Measurements from ENCODE around the gene GPD2. TPM values are rescaled to one million over a fixed set of nuclear protein-coding genes. Genes with fewer than 3 reads are reported as not detected.

Gene GPD2
- total and polyA plus RNA-seq, 11 donors, result 3.5 to 24.8 (median 14.1) TPM

DNA sequence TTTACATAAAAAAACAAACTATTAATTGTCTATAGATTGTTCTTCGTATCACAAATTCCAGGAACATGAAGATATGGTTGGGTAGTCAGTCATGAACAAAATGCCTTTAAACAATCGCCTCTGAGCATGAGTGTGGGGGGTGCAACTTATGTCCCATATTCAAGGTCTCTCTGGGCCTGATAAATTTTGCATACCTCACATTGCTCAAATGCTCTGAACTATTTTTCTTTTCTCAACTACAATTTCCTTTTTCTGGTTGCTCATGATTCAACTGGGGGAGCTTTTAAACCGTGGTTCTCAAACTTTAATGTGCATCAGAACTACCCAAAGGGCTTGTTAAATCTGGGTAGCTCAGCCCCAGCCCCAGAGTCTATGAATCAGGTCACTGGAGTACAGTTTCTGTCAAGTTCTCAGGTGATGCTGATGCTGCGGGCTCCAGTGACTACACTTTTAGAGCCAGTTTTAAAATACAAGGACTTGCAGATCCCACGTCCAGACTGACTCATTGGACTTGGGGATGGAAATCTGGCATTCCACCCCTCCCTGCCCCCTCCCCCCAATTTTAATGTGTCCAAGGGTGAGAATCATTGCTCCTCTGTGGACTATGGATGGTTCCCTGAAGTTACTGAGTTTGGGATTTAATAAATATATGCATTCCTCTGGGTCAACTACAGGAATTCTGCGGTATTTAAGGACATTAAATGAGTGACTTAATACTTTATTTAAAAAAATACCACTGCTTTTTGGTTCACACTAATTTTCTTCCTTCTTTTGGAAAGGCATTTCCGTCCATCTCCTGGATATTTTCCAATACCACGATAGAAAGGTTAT is 1.5 kb upstream of the GPD2 start:
- Histone ChIP-seq H3K4me1 (peaks cover 0 to 46% (median 20%) of the 10 kb centered on the region in 12 donors), H3K9me3 (no peaks in the 10 kb centered on the region), H3K4me3 (peak overlapping the region in 11 of 12 donors; percentile 62 to 92 (median 76)), H3K27me3 (no peaks in the 10 kb centered on the region), H3K27ac (peak overlapping the region in 11 of 12 donors; percentile 94 to 100 (median 99)), H3K36me3 (no peaks in the 10 kb centered on the region)
- DNase-seq (no peak), ATAC-seq (no peak)
- 56 to 60% (median 58%) methylated on average over 8 of the region's 8 CpGs for WGBS, 4 donors
- no peak for TF ChIP-seq POLR2A (IDR thresholded peaks at IDR 0.05)
- no peak for TF ChIP-seq CTCF (IDR thresholded peaks at IDR 0.05)
- intact Hi-C loops (cut with DNase I), result loop anchor here in 9 of 10 donors (5.0 to 10.0 kb wide), 8 partner anchors 32 to 153 kb away; partner anchors contain the start of gene NR4A2 (in 1 of the 9)

DNA sequence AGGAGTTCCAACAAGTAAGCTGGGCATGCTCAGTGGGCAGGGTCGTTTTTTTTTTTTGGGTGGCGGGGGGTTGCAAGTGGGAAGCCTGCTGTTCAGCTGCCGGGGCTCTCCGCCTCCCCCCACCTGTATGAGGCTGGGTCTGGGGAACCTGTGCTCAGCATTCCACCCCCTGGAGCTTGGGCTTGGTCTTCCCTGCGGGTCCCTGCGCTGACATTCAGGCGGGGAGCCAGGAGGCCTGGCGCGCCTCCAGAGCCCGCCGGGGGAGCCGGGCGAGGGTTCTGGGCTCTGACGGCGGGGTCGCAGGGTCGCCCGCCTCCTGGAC is 822 bp upstream of the GPD2 start:
- Histone ChIP-seq H3K4me3 (peak overlapping the region; percentile 62 to 92 (median 74)), H3K27ac (peak overlapping the region; percentile 94 to 100 (median 98)), H3K27me3 (no peaks in the 10 kb centered on the region), H3K4me1 (peaks cover 0 to 43% (median 20%) of the 10 kb centered on the region in 12 donors), H3K36me3 (no peaks in the 10 kb centered on the region), H3K9me3 (no peaks in the 10 kb centered on the region)
- TF ChIP-seq CTCF (IDR thresholded peaks at IDR 0.05), result no peak
- no peak for TF ChIP-seq POLR2A (IDR thresholded peaks at IDR 0.05)
- WGBS, 4 donors, result 1 to 7% (median 3%) methylated on average over 3 to 18 of the region's 18 CpGs
- intact Hi-C loops (cut with DNase I), result loop anchor here in 9 of 10 donors (5.0 to 10.0 kb wide), 8 partner anchors 33 to 152 kb away; partner anchors contain the start of gene NR4A2 (in 1 of the 9)
- peak in 2 of 4 donors; percentile 1 to 25 for ATAC-seq
- DNase-seq, result no peak

- Histone ChIP-seq H3K4me3 (peak overlapping the region; percentile 62 to 92 (median 74)), H3K27ac (peak overlapping the region; percentile 94 to 100 (median 98)), H3K27me3 (no peaks in the 10 kb centered on the region), H3K9me3 (no peaks in the 10 kb centered on the region), H3K36me3 (no peaks in the 10 kb centered on the region), H3K4me1 (peaks cover 0 to 31% (median 20%) of the 10 kb centered on the region in 12 donors)
- peak; percentile 5 to 18 (median 12) for ATAC-seq
- WGBS, 4 donors, result 0 to 1% (median 1%) methylated on average over 15 of the region's 15 CpGs
- peak in 1 of 5 donors; percentile 13 for DNase-seq
- intact Hi-C loops (cut with DNase I), result loop anchor here (1.0 to 10.0 kb wide), 16 partner anchors 30 to 151 kb away; partner anchors contain the start of gene NR4A2 (in 2 of the 10)
- no peak for TF ChIP-seq POLR2A (IDR thresholded peaks at IDR 0.05)
- no peak for TF ChIP-seq CTCF (IDR thresholded peaks at IDR 0.05)
Measured at GRCh38 chr2:156436497-156437085, 412 bp downstream of the GPD2 start.

All from heart left ventricle (tissue), 16 donors.